ENCODE results near the gene HLA-E. TPM values are rescaled to one million over a fixed set of nuclear protein-coding genes. Genes with fewer than 3 reads are reported as not detected.

The HLA-E gene
- total RNA-seq, 4 donors from 2014 or later = 313 to 404 (median 383) TPM

- peaks cover 0 to 5% (median 0%) of the 10 kb centered on the region in 4 donors for H3K9me3 ChIP-seq
- no peak for TF ChIP-seq POLR2A (IDR thresholded peaks at IDR 0.05)
- TF ChIP-seq, protein P1, sequence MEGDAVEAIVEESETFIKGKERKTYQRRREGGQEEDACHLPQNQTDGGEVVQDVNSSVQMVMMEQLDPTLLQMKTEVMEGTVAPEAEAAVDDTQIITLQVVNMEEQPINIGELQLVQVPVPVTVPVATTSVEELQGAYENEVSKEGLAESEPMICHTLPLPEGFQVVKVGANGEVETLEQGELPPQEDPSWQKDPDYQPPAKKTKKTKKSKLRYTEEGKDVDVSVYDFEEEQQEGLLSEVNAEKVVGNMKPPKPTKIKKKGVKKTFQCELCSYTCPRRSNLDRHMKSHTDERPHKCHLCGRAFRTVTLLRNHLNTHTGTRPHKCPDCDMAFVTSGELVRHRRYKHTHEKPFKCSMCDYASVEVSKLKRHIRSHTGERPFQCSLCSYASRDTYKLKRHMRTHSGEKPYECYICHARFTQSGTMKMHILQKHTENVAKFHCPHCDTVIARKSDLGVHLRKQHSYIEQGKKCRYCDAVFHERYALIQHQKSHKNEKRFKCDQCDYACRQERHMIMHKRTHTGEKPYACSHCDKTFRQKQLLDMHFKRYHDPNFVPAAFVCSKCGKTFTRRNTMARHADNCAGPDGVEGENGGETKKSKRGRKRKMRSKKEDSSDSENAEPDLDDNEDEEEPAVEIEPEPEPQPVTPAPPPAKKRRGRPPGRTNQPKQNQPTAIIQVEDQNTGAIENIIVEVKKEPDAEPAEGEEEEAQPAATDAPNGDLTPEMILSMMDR (IDR thresholded peaks at IDR 0.05) = no peak
- H3K36me3 ChIP-seq = no peaks in the 10 kb centered on the region
- peaks cover 0 to 32% of the 10 kb centered on the region in 2 donors for H3K27me3 ChIP-seq
- H3K27ac ChIP-seq = no peak overlapping the region
- DNase-seq = no peak
- peaks cover 0 to 14% (median 9%) of the 10 kb centered on the region in 4 donors for H3K4me1 ChIP-seq
- no peak overlapping the region for H3K4me3 ChIP-seq
These were observed 30.2 kb upstream of the HLA-E start for GRCh38 chr6:30459145-30459544.

GRCh38 chr6:30461055-30461454 is 28.3 kb upstream of the HLA-E start:
- TF ChIP-seq, protein P1 (IDR thresholded peaks at IDR 0.05) = no peak
- TF ChIP-seq POLR2A (IDR thresholded peaks at IDR 0.05) = no peak
- Histone ChIP-seq H3K9me3 (peaks cover 0 to 5% (median 0%) of the 10 kb centered on the region in 4 donors), H3K4me1 (peaks cover 0 to 17% (median 11%) of the 10 kb centered on the region in 4 donors), H3K27me3 (peaks cover 0 to 51% of the 10 kb centered on the region in 2 donors), H3K4me3 (no peak overlapping the region), H3K27ac (no peak overlapping the region), H3K36me3 (no peaks in the 10 kb centered on the region)
- no peak for DNase-seq

- peaks cover 0 to 48% of the 10 kb centered on the region in 2 donors for H3K27me3 ChIP-seq
These were observed 26.8 kb upstream of the HLA-E start for GRCh38 chr6:30462482-30462881.

GRCh38 chr6:30463242-30463641 is 26.1 kb upstream of the HLA-E start:
- TF ChIP-seq, protein P1 (IDR thresholded peaks at IDR 0.05) = no peak
- no peak for TF ChIP-seq POLR2A (IDR thresholded peaks at IDR 0.05)
- H3K27ac ChIP-seq = no peak overlapping the region
- H3K27me3 ChIP-seq = peaks cover 0 to 48% of the 10 kb centered on the region in 2 donors
- peaks cover 0 to 5% (median 0%) of the 10 kb centered on the region in 4 donors for H3K9me3 ChIP-seq
- peak overlapping the region in 1 of 4 donors; percentile 9 for H3K4me3 ChIP-seq
- no peak for DNase-seq
- peaks cover 0 to 27% (median 18%) of the 10 kb centered on the region in 4 donors for H3K4me1 ChIP-seq
- no peaks in the 10 kb centered on the region for H3K36me3 ChIP-seq

More at GRCh38 chr6:30462482-30462881, 26.8 kb upstream of the HLA-E start:
- no peak for DNase-seq
- no peak overlapping the region for H3K27ac ChIP-seq
- no peak for TF ChIP-seq POLR2A (IDR thresholded peaks at IDR 0.05)
- TF ChIP-seq, protein P1 (IDR thresholded peaks at IDR 0.05) = no peak
- H3K4me3 ChIP-seq = no peak overlapping the region
- no peaks in the 10 kb centered on the region for H3K36me3 ChIP-seq
- peaks cover 0 to 5% (median 0%) of the 10 kb centered on the region in 4 donors for H3K9me3 ChIP-seq
- H3K4me1 ChIP-seq = peaks cover 0 to 27% (median 18%) of the 10 kb centered on the region in 4 donors

- H3K4me3 ChIP-seq = peak overlapping the region in 2 of 4 donors; percentile 5 to 9
- H3K27me3 ChIP-seq = peaks cover 0 to 48% of the 10 kb centered on the region in 2 donors
- H3K4me1 ChIP-seq = peaks cover 0 to 27% (median 18%) of the 10 kb centered on the region in 4 donors
- H3K9me3 ChIP-seq = peaks cover 0 to 5% (median 0%) of the 10 kb centered on the region in 4 donors
- no peak overlapping the region for H3K27ac ChIP-seq
- no peaks in the 10 kb centered on the region for H3K36me3 ChIP-seq
- TF ChIP-seq POLR2A (IDR thresholded peaks at IDR 0.05) = no peak
- TF ChIP-seq, protein P1 (IDR thresholded peaks at IDR 0.05) = no peak
- DNase-seq = peak; percentile 59 to 84 (median 73)
These were observed 25.4 kb upstream of the HLA-E start for GRCh38 chr6:30463651-30464618.
